LNCaP clone FGC (cell line): ENCODE data around the gene RB1.

Experiments
- DNase-seq: peaks from one replicate; pipeline ENCODE4 v3.0.0-alpha.2; 2011; ENCODE audit warnings: low read depth
- H3K4me3 ChIP-seq: 2 replicates; pipeline ENCODE4 v1.5.1; 2011; ENCODE audit warnings: mild to moderate bottlenecking, low read depth, low read length, control low read depth
- TF ChIP-seq, protein P1 (sequence below): IDR thresholded peaks from 2 replicates; pipeline ENCODE4 v1.5.1; 2012; ENCODE audit warnings: mild to moderate bottlenecking; ENCODE audit not compliant: control insufficient read depth, insufficient read depth; ENCODE audit errors: extremely low read depth

The RB1 gene

DNA sequence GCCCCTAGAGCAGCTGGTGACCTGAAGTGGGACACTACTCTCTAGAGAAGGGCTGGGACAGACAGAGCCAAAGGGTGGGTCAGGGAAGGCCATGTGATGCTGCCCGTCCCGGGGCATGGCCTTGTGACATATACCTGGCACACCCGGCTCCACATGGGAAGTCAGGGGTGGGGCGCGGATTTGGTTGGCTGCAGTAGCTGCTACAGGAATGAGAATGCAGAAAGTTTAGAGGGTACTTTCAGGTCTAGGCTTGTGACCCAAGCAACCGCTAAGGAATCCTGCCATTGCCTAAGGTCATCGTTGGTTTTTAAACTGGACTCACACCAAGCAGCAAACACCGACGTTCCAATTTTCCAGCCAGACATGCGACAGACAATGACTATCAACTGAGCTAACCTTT lies 203.5 kb downstream of the RB1 start:
- TF ChIP-seq, protein P1, sequence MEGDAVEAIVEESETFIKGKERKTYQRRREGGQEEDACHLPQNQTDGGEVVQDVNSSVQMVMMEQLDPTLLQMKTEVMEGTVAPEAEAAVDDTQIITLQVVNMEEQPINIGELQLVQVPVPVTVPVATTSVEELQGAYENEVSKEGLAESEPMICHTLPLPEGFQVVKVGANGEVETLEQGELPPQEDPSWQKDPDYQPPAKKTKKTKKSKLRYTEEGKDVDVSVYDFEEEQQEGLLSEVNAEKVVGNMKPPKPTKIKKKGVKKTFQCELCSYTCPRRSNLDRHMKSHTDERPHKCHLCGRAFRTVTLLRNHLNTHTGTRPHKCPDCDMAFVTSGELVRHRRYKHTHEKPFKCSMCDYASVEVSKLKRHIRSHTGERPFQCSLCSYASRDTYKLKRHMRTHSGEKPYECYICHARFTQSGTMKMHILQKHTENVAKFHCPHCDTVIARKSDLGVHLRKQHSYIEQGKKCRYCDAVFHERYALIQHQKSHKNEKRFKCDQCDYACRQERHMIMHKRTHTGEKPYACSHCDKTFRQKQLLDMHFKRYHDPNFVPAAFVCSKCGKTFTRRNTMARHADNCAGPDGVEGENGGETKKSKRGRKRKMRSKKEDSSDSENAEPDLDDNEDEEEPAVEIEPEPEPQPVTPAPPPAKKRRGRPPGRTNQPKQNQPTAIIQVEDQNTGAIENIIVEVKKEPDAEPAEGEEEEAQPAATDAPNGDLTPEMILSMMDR = no peak
- no peak overlapping the region for H3K4me3 ChIP-seq
- DNase-seq = no peak

DNA sequence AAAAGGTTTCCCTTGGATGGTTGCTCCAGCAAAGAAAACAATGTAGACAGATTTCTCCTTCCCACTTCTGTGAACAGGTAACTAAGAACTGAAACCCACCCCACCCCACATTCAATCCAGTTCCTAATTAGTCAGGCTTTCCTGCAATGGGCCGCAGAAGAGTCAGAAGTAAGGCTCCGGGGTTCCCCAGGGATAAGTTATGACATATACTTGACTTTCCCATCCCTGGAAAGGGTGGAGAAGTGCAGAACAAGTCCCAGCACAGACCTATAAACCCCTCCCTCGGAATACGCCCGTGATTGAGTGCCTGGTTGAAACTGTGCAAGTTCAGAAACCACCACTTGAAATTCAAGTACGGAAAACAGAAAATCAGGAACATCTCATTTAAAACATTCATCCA lies 204.5 kb downstream of the RB1 start:
- no peak for DNase-seq
- TF ChIP-seq, protein P1 = no peak
- H3K4me3 ChIP-seq = no peak overlapping the region

DNA sequence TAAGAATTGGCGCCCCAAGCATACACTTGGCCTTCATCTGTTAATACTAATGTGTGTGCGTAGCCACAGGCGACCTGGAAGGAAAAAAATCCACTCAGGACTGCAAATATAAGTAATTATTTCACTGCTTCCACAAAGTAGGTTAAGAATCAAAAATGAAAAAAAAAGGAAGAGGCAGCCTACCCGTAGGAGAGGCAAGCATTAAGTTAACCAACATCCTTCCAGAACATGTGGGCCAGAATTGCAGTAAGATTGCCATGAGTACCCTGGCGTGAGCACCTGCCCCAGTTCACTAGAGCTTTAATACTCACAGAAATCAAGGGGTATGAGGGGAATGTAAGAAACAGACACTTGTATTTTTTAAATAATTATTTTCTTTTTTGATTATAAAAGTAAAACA lies 207.1 kb downstream of the RB1 start:
- no peak for DNase-seq
- H3K4me3 ChIP-seq = no peak overlapping the region
- TF ChIP-seq, protein P1 = no peak

DNA sequence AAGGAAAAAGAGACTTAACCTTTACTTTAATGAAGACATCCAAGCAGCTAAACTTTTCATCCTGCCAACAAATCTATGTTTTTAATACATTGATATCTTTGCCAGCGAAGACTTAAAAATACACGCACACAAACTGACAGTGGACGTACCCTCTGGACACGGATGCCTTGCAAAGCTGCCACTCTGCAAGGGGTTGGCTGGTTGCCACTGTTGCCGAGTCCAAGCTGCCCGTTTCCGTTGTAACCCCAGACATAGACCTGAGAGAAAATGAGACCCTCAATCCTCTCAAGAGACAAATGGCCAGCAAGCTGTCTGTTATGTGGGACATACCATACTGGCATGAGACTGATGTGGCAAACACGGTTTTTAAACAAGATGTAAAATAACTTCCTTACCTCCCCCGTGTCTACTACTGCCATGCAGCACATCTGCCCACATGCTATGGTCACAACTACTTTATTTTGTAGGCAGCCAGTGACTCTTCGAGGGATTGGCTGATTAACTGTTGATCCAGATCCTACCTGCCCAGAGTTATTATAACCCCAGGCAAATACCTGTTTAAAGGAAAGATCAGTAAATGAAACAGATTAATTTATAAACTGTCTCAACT lies 208.2 kb downstream of the RB1 start:
- TF ChIP-seq, protein P1 = no peak
- no peak for DNase-seq
- H3K4me3 ChIP-seq = no peak overlapping the region

DNA sequence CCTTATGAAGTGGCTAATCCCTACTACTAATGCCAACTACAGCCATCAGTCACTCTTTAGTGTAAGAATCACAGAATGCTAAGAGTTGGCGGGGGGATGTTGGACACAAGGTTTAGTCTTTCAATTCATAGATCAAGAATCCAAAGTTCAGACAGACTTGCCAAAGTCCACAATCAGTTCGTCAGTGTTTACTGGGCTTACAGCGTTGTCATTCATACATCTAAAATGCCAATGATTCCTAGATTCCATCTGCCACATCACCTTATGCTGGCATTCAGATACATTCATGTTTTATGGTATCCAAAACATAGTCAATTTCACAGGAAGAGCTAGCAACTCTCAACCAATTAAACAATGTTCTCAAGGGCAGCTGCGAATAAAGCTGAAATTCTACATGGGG lies 211.2 kb downstream of the RB1 start:
- H3K4me3 ChIP-seq = no peak overlapping the region
- DNase-seq = no peak
- TF ChIP-seq, protein P1 = no peak

DNA sequence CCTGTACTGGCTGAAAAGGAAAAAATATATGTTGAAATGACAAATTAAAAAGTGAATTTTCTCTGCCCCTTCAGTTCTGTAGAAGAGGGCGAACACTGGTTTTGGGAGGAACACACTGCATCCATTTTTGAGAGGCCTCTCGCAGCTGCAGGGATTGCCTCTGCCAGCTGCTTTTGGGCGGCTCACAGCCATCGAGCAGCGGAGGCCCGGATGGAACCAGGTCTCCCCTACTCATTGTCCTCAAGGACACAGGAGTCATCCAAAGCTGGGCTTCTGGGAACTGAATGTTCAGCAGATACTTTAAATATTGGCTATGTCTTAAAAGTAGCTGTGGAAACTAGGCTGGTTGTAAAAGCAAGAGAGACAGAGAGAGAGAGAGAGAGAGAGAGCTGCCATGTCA lies 212.2 kb downstream of the RB1 start:
- TF ChIP-seq, protein P1 = no peak
- no peak overlapping the region for H3K4me3 ChIP-seq
- no peak for DNase-seq

DNA sequence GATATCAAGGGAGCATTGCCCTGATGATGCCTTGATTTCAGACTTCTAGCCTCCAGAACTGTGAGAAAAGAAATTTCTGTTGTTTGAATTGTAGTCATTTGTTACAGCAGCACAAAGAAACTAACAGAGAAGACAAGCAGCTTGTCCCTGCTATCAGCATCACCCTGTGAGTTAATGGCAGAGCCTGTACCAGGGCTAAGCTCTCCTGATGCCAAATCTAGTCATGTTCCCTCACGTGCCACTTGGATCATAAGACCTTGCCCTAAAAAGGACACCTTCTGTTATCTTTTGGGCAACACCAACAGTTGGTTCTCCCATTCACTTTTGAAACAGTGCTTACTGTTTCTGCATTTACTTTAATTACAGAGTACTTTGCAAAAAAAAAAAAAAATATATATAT lies 214.5 kb downstream of the RB1 start:
- no peak for DNase-seq
- TF ChIP-seq, protein P1 = no peak
- H3K4me3 ChIP-seq = no peak overlapping the region
